Endothelial cell of umbilical vein (primary cell): ENCODE results near the gene REEP3. TPM values are rescaled to one million over a fixed set of nuclear protein-coding genes. Genes with fewer than 3 reads are reported as not detected.

Experiments used
- BruUV-seq: library from RNA; stranded (reverse); fragments of 400-500 nt; replicated peaks from 2 replicates; lab custom pipeline; 2021; lab: Mats Ljungman, UMichigan
- CTCF ChIA-PET: fragments of 300-600, 350-600 bp; sonication (Branson Sonifier 250); formaldehyde crosslinking; loops from one replicate; lab custom pipeline; 2021; ENCODE audit warnings: antibody characterized with exemption, inconsistent platforms; lab: Charles Lee
- POLR2A ChIA-PET: fragments of 300-600, 350-600 bp; sonication (Branson Sonifier 250); formaldehyde crosslinking; loops from one replicate; lab custom pipeline; 2021; ENCODE audit warnings: antibody characterized with exemption, inconsistent platforms; lab: Charles Lee
- DNase-seq: peaks from one replicate; pipeline ENCODE4 v3.0.0-alpha.2; 2011; ENCODE audit warnings: low read depth, low spot score
- FAIRE-seq: peaks from 2 replicates; lab custom pipeline; 2011; peaks lifted over from hg19 to GRCh38; lab: Jason Lieb, UNC
- H2AFZ ChIP-seq: 2 replicates; pipeline ENCODE4 v1.6.0; 2012; ENCODE audit warnings: low read depth, low read length, control low read depth, inconsistent platforms
- H3K27ac ChIP-seq: 2 replicates; pipeline ENCODE4 v1.5.1; 2011; ENCODE audit warnings: low read depth, mild to moderate bottlenecking, control low read depth, low read length, moderate library complexity; ENCODE audit not compliant: insufficient read depth
- H3K27me3 ChIP-seq, 2 experiments: 2 replicates each; pipeline versions ENCODE4 v1.6.0 to v1.6.1; 2011; ENCODE audit warnings: low read length in 2 of 2, mixed read lengths in 1 of 2; ENCODE audit not compliant: control insufficient read depth in 2 of 2, insufficient read depth in 2 of 2
- H3K36me3 ChIP-seq, 2 experiments: 2 replicates in 1 of 2; 3 replicates in 1 of 2; pipeline ENCODE4 v1.5.1; 2011; ENCODE audit warnings: low read length in 2 of 2, mild to moderate bottlenecking in 1 of 2, moderate library complexity in 1 of 2; ENCODE audit not compliant: control insufficient read depth in 2 of 2, insufficient read depth in 2 of 2; ENCODE audit errors: extremely low read depth in 1 of 2
- H3K4me1 ChIP-seq: 3 replicates; pipeline ENCODE4 v1.5.1; 2011; ENCODE audit warnings: mild to moderate bottlenecking, low read length; ENCODE audit not compliant: control insufficient read depth, insufficient read depth; ENCODE audit errors: extremely low read depth
- H3K4me2 ChIP-seq: 2 replicates; pipeline ENCODE4 v1.6.1; 2011; ENCODE audit warnings: low read length, control low read depth, mixed read lengths; ENCODE audit not compliant: insufficient read depth
- H3K4me3 ChIP-seq, 3 experiments: fragments of 200-600 bp in 1 of 3; sonication (generic), shearing (Covaris generic) in 1 of 3; replicated peaks in 1 of 3; 2 replicates each; pipeline ENCODE4 v1.5.1; 2011 to 2016; ENCODE audit warnings: control low read depth in 3 of 3, low read length in 3 of 3, mild to moderate bottlenecking in 2 of 3, inconsistent platforms in 1 of 3, low read depth in 1 of 3, moderate library complexity in 1 of 3; ENCODE audit not compliant: insufficient read depth in 1 of 3
- H3K79me2 ChIP-seq: 2 replicates; pipeline ENCODE4 v1.6.0; 2012; ENCODE audit warnings: low read length, inconsistent platforms; ENCODE audit not compliant: control insufficient read depth, insufficient read depth
- H3K9ac ChIP-seq: replicated peaks from 2 replicates; pipeline ENCODE3; 2011; ENCODE audit warnings: low read length, control low read depth; ENCODE audit not compliant: insufficient read depth; ENCODE audit errors: extremely low read depth
- H3K9me1 ChIP-seq: replicated peaks from 3 replicates; pipeline ENCODE4 v1.6.0; 2011; ENCODE audit warnings: mild to moderate bottlenecking, low read length; ENCODE audit not compliant: control insufficient read depth, insufficient read depth; ENCODE audit errors: extremely low read depth
- H3K9me3 ChIP-seq: replicated peaks from 2 replicates; pipeline ENCODE4 v1.5.1; 2012; ENCODE audit warnings: low read length, inconsistent platforms; ENCODE audit not compliant: control insufficient read depth, insufficient read depth
- H4K20me1 ChIP-seq: replicated peaks from 2 replicates; pipeline ENCODE3; 2011; ENCODE audit warnings: mild to moderate bottlenecking, low read length; ENCODE audit not compliant: control insufficient read depth, insufficient read depth; ENCODE audit errors: extremely low read depth
- EZH2 ChIP-seq: IDR thresholded peaks from 2 replicates; pipeline ENCODE4 v1.6.1; 2012; ENCODE audit warnings: borderline replicate concordance, low read depth, mild to moderate bottlenecking, moderate library complexity, low read length, inconsistent platforms; ENCODE audit not compliant: severe bottlenecking
- FOS ChIP-seq: IDR thresholded peaks from 2 replicates; pipeline ENCODE4 v1.6.1; 2011; ENCODE audit warnings: mild to moderate bottlenecking, low read length, moderate library complexity, borderline replicate concordance; ENCODE audit not compliant: insufficient read depth
- GATA2 ChIP-seq: IDR thresholded peaks from 2 replicates; pipeline ENCODE4 v1.7.0; 2011; ENCODE audit warnings: low read depth, mild to moderate bottlenecking, moderate library complexity, mixed read lengths, low read length; ENCODE audit not compliant: insufficient read length, insufficient read depth
- JUN ChIP-seq: IDR thresholded peaks from 2 replicates; pipeline ENCODE4 v1.6.1; 2011; ENCODE audit warnings: borderline replicate concordance, low read depth; ENCODE audit not compliant: insufficient read length, insufficient read depth
- MYC ChIP-seq: IDR thresholded peaks from one replicate; pipeline ENCODE4 v1.6.1; 2011; ENCODE audit warnings: mild to moderate bottlenecking, low read depth, low read length
- POLR2A ChIP-seq: IDR thresholded peaks from 2 replicates; pipeline ENCODE4 v1.6.1; 2012; ENCODE audit warnings: low read depth, mild to moderate bottlenecking, control low read depth, low read length
- POLR2AphosphoS5 ChIP-seq: IDR thresholded peaks from 2 replicates; pipeline ENCODE4 v1.6.1; 2012; ENCODE audit warnings: low read depth, mild to moderate bottlenecking, control low read depth, low read length, moderate library complexity; ENCODE audit not compliant: insufficient read depth
- dilution Hi-C: fragments of 300-500 bp; cut with MboI; formaldehyde crosslinking; loops from one replicate; pipeline ENCODE4 v1.15.0; 2019; ENCODE audit warnings: low sequenced_read_pairs; ENCODE audit not compliant: extremely low pct_ligation_motif_present
- intact Hi-C: fragments of 100-400 bp; cut with micrococcal nuclease; formaldehyde crosslinking; loops from one replicate; pipeline ENCODE4 v1.10.0; 2022
- polyA plus RNA-seq, 4 experiments: library from polyadenylated mRNA; depleted of rRNA in 3 of 4; stranded (reverse) in 3 of 4; unstranded in 1 of 4; fragments of >200 nt; gene quantifications; 2 replicates each; pipeline versions ENCODE4 v1.2.1 to v1.2.3, GENCODE V29; 2011 to 2012; ENCODE audit warnings: missing spikeins in 1 of 4
- total RNA-seq: library from RNA; stranded (reverse); gene quantifications from 2 replicates; pipeline ENCODE4 v1.2.3, GENCODE V29; 2021
- TF ChIP-seq, protein P1 (sequence below), 2 donors: IDR thresholded peaks; 1 replicate in 1 of 2; 2 replicates in 1 of 2; pipeline ENCODE4 v1.5.1; 2011; ENCODE audit warnings: low read length in 2 of 2, mild to moderate bottlenecking in 2 of 2, moderate library complexity in 2 of 2, control low read depth in 1 of 2, inconsistent platforms in 1 of 2, low read depth in 1 of 2; ENCODE audit not compliant: insufficient read depth in 1 of 2; ENCODE audit errors: extremely low read depth in 1 of 2
- TF ChIP-seq, protein P2 (sequence below): IDR thresholded peaks from 2 replicates; pipeline ENCODE4 v1.6.1; 2011; ENCODE audit not compliant: insufficient read depth, insufficient read length

REEP3 gene
- total and polyA plus RNA-seq, 2 donors (not counting 3 experiments of a cell fraction or from before 2014, with no cell fraction given), result 12.3 to 48.3 TPM

DNA sequence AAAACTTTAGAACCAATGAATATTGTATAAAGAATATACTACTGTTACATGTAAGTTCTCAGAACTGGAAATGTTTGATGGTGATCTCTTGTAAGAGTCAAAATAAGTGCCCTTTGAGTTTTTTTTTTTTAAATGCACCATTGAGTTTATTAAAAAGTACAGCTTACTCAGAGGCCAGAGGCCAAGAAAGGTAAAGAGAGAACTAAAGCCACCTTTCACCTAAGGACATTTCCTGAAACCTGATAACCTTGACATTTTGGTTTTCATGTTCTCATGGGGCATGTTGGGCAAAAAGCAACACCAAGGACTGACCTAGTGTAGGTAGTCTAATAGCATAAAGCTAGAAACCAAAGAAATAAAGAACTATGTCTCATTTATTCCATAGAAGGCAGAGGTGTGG, 27.7 kb downstream of the REEP3 start:
- DNase-seq (no peak), FAIRE-seq (no peak)
- dilution Hi-C loops (no loop called here), intact Hi-C loops (no loop called here)
- peaks cover 18% of the 10 kb centered on the region for H3K79me2 ChIP-seq
- no peaks in the 10 kb centered on the region for H3K9me3 ChIP-seq
- no peak overlapping the region for H2AFZ ChIP-seq
- peaks cover 0 to 2% of the 10 kb centered on the region in 2 experiments for H3K36me3 ChIP-seq
- H3K9me1 ChIP-seq, result no peaks in the 10 kb centered on the region
- TF ChIP-seq EZH2 (no peak), POLR2AphosphoS5 (no peak), GATA2 (no peak), MYC (no peak), JUN (no peak), FOS (no peak), POLR2A (no peak)
- TF ChIP-seq, protein P1, sequence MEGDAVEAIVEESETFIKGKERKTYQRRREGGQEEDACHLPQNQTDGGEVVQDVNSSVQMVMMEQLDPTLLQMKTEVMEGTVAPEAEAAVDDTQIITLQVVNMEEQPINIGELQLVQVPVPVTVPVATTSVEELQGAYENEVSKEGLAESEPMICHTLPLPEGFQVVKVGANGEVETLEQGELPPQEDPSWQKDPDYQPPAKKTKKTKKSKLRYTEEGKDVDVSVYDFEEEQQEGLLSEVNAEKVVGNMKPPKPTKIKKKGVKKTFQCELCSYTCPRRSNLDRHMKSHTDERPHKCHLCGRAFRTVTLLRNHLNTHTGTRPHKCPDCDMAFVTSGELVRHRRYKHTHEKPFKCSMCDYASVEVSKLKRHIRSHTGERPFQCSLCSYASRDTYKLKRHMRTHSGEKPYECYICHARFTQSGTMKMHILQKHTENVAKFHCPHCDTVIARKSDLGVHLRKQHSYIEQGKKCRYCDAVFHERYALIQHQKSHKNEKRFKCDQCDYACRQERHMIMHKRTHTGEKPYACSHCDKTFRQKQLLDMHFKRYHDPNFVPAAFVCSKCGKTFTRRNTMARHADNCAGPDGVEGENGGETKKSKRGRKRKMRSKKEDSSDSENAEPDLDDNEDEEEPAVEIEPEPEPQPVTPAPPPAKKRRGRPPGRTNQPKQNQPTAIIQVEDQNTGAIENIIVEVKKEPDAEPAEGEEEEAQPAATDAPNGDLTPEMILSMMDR (IDR thresholded peaks at IDR 0.05; ENCODE audit: extremely low read depth in 1 of 2, insufficient read depth in 1 of 2, low read depth in 1 of 2, low read length in 2 of 2), result no peak
- TF ChIP-seq, protein P2, sequence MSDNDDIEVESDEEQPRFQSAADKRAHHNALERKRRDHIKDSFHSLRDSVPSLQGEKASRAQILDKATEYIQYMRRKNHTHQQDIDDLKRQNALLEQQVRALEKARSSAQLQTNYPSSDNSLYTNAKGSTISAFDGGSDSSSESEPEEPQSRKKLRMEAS, result no peak
- H4K20me1 ChIP-seq, result no peaks in the 10 kb centered on the region
- no peak overlapping the region for H3K4me2 ChIP-seq
- H3K4me3 ChIP-seq, result no peak overlapping the region
- CTCF ChIA-PET, result interaction anchor here (1.2 to 3.9 kb wide), 3 partner anchors 10 to 382 kb away, joined by 3 to 13 read pairs (median 6); no protein-coding TSS in a partner anchor
- POLR2A ChIA-PET, result interaction anchor here (0.7 kb wide), 1 partner anchor 24 kb away, joined by 3 read pairs; no protein-coding TSS in a partner anchor
- no peak overlapping the region for H3K27ac ChIP-seq
- H3K27me3 ChIP-seq, result no peaks in the 10 kb centered on the region
- H3K9ac ChIP-seq, result no peak overlapping the region
- peaks cover 14% of the 10 kb centered on the region for H3K4me1 ChIP-seq
- BruUV-seq, result no TSS peak
